GM13977 (cell line): ENCODE data around the gene NKG7.
A peak's percentile ranks its signal among the peaks of the same experiment; 100 is the strongest.
"Not testable (repeated sequence)": the region's sequence is repeated elsewhere in the genome, so short reads cannot be mapped to it uniquely, and the experiment has no call there.

Source experiments
- DNase-seq: peaks from one replicate; pipeline ENCODE4 v3.0.0; 2012; ENCODE audit warnings: low spot score
- CTCF ChIP-seq: IDR thresholded peaks from 2 replicates; pipeline ENCODE4 v1.5.1; 2012; ENCODE audit warnings: mild to moderate bottlenecking, control low read depth; ENCODE audit not compliant: insufficient read depth; ENCODE audit errors: extremely low read depth, missing control alignments
- in situ Hi-C: fragments of 300-500 bp; cut with MboI; formaldehyde crosslinking; loops from one replicate; pipeline ENCODE4 v1.12.0; 2022; ENCODE audit warnings: low sequenced_read_pairs, low pct_unique_long_range_greater_than_20kb, mixed read lengths, inconsistent platforms; ENCODE audit not compliant: unreplicated experiment

NKG7 gene

GRCh38 chr19:51399231-51399630 is 26.8 kb upstream of the NKG7 start:
- no peak for TF ChIP-seq CTCF
- in situ Hi-C loops = no loop called here
- no peak for DNase-seq

- TF ChIP-seq CTCF = peak; percentile 63
- no peak for DNase-seq
- in situ Hi-C loops = no loop called here
These were observed 25.7 kb upstream of the NKG7 start for GRCh38 chr19:51398096-51398704.

GRCh38 chr19:51397453-51397852 is 25.0 kb upstream of the NKG7 start:
- in situ Hi-C loops, DNase-seq: not testable (repeated sequence)

GRCh38 chr19:51396175-51396574 is 23.7 kb upstream of the NKG7 start:
- DNase-seq = no peak
- in situ Hi-C loops = no loop called here
- TF ChIP-seq CTCF = no peak

- DNase-seq = peak; percentile 93
- TF ChIP-seq CTCF = peak; percentile 19
- in situ Hi-C loops = no loop called here
These were observed 21.8 kb upstream of the NKG7 start for GRCh38 chr19:51394050-51394836.

GRCh38 chr19:51392701-51393100 is 20.2 kb upstream of the NKG7 start:
- in situ Hi-C loops = no loop called here
- TF ChIP-seq CTCF = no peak
- DNase-seq = no peak

- no peak for TF ChIP-seq CTCF
- no peak for DNase-seq
- in situ Hi-C loops = no loop called here
These were observed 18.7 kb upstream of the NKG7 start for GRCh38 chr19:51391073-51391611.
